HG02763 (cell line): ENCODE data around the gene CRAT.

Experiments
- ATAC-seq: cut with Tn5 transposase; IDR thresholded peaks from one replicate; pipeline ENCODE4 v1.9.1; 2021; ENCODE audit warnings: mild to moderate bottlenecking, moderate library complexity; ENCODE audit not compliant: unreplicated experiment

CRAT gene

DNA sequence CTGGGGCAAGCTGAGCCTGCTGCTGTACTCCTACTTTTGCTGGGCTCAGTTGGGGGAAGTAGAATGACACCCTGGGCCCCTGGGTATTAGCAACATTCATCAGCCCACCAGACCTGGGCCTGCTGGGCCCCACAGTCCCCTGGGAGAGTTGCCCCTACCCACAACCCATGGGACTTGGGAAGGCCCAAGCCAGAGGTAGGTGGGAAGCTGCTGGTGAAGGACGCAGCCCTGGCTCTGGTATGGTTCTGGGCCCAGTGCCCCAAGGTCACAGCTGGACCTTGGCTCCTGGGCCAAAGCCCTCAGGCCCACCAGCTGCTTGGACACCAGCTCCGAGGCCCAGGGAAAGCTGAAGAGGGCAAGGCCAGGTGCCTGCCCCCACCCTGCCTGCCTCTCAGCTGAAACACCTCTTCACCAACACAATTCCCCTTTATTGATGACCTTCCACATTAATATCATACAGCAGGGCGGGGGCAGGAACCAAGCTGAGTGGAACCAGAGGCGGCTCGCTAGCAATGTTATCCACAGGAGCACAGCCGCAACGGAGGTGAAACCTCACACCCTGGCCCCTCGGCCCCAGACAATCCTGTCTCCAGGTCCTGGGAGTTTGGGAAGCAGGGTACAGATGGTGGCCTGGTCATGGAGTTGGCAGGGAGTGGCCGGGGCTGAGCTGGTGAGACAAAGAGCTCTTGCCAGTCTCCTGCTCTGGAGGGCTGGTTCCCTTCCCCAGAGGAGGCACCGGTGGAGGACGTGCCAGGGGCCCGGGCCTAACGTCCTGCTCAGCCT is 16.0 kb downstream of the CRAT start:
- ATAC-seq: no peak

DNA sequence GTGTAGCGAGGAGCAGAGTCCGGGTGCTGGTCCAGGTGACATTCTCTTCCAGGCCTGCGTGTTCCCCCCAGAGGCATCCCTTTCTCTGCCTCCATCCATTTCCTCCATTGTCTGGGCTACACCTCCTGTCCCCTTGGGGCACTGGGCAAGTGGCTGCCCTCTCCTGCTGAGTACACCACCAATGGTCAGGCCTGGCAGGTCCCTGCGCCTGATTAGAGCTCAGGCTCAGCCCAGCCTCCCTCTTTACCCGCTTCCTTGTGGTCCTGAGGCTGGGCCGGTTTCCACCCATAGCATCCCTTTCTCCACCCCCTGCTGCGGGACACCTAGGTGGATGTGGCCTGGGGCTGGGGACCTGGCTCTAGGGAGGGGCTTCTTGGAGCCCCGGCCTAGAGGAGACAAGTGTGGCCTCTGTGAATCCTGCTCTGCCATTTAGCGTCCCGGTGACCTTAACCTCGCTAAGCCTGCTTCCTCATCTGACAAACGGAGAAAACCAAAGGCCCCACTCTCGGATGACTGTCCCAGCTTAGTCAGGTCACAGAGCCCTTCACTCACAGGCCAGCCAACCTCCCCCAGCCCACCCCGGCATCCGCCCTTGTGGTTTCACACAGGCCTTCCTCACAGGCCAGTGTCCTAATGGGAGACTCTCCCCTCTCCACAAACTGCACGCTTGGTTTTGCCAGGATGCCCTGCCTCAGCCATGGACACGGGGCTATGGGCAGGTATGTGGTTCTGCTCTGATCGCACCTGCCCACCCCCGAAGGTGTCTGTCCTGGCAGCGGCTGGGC is 16.8 kb downstream of the CRAT start:
- ATAC-seq: no peak

DNA sequence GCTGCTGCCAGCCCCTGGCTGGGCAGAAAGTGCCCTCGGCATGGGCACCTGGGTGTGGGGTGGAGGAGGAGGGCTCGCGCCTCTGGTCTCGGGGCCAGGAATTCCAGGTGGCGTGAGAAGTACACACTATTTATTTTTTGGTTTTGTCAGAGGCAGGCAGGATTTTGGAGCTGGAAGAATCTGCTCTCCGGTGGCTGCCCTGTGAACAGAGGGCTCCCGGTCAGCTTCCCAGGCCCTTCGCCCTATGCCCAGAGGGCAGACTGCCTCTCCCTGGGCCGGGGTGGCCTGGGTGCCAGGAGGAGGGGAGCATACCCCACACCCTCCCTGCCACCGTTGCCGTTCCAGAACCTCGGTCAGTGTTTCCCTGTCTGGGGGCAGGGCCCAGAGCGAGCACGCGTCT is 21.3 kb downstream of the CRAT start:
- no peak for ATAC-seq

DNA sequence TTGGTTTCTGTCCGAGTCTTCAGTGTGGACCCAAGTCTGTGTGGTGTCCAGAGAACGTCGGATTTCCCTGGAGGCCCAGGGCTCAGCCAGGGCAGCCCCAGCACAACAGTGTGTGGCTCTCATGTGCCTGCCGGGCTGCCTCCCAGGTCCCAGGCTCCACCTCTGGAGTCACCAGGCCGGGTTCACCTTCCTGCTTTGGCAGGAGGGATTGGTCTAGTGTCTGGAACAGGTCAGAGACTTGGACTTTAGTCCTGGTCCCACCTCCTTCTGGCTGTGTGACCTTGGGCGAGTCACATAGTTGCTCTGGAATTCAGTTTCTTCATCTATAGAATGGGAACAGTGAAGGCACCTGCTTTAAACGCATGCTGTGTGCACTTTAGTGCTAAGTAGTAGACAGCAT is 26.5 kb downstream of the CRAT start:
- no peak for ATAC-seq

DNA sequence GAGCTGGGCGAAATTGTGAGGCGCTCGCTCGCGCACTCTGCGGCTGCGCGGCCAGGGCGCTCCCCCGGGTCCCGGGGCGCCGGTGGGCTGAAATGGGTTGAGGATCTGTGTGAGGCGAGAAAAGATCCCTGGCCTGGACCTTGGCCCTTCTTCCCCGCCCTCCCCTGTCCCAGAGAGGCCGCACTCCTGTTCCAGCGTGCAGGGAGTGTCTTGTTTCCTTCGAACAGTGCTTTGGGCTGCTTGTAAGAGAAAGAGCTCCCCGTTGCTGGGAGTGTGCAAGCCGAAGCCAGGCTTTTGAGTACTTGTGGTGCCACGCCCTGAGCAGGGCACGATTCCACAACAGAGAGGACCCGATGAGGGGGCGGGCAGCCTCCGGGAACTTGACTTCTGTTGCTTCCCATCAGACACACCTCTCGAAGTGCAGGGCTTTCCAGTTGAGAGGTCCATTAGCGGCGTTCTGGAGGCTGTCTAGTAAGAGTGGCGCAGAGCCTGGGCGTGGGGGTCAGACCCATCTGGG is 29.1 kb downstream of the CRAT start:
- ATAC-seq: no peak

DNA sequence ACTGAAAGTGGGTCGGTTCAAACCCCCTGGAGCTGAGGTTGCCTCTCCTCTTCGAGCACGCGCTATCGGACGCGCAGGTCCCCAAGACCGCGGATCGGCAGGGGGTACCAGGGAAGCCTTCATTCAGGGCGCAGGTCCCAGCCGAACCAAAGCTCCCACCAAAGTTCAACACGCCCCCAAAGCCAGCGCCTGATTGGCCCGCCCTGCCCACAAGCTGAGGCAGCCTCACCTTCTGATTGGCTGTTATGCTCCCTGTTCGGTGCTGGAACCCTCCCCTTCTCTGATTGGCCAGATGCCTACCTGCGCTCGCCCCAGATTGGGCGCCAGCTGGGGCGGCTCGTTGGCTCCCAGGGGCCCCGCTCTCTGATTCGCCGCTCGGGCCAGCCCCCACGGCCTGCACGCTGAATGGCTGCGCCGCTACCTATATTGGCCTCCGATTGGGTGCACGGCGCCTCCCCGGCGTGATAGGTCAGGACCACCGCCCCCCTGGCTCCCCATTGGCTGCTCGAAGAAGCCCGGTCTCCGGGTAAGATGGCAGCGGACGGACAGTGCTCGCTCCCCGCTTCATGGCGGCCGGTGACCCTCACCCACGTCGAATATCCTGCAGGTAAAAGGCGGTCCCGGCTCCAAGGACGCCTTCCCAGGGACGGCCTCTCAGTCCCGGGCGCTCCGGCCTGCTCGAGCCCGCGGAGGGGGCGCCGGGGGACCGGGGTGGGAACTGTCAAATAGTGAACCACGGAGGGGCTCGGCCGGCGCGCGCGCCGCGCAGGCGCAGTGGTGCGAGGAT is 29.8 kb downstream of the CRAT start, which contains the start of gene DOLPP1:
Gene DOLPP1, plus strand, starts transcription at position 511 of the 787 bp plus-strand sequence. Its CDS starts 21 bp downstream, at position 532.
- ATAC-seq: peak; percentile 95

GRCh38 chr9:129080298-129080600 is 30.3 kb downstream of the CRAT start:
- ATAC-seq: no peak

GRCh38 chr9:129079829-129080228 is 30.8 kb downstream of the CRAT start:
- no peak for ATAC-seq

DNA sequence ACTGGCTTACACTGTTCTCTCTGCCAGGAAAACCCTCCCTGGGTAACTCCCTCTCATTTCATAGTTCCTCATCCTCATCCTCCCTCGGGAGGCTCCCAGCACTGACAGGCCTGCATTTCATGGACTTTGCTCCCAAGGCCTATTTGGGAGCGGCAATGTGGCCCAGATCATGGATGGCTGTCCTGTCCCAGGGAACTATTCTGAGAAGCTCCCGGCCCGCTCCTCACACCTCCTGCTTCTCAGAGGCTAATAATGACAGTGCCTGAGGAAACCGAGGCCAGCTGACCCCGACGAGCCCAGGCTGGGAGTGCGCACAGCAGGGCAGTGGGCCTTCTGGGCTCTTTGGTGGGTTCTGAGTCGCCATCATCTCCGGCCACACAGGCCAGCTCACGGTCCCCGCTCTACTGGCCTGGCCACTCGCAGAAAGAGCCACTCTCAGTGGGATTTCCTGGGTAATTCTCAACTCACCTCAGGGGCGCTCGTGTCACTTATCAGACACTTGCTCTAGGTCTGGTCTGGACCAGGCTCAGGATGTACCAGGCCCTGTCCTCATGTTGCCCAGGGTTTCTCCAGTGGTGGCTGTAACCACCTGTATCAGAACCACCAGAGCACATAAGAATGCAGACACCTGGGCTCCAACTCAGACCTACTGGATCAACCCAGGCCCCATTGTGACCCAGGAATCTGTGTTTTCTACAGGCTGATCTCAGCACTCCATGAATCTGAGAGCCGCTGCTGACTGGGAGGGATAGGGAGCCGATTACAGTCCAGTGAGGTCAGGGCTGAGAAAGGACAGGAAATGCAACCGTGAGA is 31.7 kb downstream of the CRAT start:
- no peak for ATAC-seq

- ATAC-seq: no peak
Observed at GRCh38 chr9:129077236-129077635, 33.4 kb downstream of the CRAT start.

DNA sequence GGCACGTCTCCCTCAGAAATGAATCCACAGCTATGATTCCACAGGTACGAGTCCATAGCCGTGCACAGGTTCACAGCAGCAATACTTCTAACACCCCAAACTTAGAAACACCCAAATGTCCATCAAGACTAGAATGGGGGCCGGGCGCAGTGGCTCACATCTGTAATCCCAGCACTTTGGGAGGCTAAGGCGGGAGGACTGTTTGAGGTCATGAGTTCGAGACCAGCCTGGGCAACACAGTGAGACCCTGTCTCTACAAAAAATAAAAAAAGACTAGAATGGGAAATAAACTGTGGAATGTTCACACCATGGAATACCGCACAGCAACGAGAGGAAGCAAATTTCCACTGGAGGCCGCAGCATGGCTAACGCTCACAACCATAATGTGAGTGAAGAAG is 34.0 kb downstream of the CRAT start:
- ATAC-seq: no peak

DNA sequence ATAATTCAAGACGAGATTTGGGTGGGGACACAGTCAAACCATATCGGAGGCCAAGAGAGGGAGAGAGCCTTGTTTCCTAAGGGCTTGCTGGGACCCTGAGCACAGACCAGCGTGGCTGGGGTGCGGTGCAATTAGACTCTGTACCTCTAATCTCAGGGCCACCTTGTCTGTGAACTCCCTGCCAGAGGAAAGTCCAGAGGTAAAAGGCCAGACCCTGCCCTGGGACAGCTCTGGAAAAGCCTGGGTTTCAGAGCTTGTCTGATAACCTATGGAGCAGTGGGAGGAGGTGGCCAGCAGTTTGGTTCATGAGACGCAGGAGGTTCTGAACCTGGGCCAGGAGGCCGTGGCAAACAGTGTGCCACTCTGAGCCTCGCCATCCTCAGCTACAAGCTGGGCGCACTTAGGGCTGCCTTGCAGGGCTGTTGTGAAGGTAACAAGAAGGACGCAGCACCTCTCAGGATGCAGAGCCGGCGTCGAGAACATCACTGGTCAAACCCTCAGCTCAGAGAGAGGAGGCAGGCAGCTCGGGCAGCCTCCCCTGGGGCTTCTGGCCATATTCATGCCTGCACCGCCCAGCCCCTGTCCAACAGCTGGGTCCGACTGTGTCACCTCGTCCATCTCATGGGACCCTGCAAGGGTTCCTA is 34.5 kb downstream of the CRAT start:
- no peak for ATAC-seq

DNA sequence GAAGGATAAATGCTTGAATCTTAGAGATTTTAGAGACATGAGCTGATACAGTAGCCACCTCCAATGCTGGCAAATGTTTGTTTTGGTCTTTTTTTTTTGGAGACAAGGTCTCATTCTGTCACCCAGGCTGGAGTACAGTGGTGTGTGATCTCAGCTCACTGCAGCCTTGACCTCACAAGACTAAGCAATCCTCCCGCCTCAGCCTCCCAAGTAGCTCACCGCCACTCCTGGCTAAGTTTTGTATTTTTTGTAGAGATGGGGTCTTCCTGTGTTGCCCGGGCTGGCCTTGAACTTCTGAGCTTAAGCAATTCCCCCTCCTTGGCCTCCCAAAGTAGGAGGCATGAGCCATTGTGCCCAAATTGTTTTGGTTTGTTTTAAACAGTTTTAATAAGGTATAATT is 36.5 kb downstream of the CRAT start:
- no peak for ATAC-seq

DNA sequence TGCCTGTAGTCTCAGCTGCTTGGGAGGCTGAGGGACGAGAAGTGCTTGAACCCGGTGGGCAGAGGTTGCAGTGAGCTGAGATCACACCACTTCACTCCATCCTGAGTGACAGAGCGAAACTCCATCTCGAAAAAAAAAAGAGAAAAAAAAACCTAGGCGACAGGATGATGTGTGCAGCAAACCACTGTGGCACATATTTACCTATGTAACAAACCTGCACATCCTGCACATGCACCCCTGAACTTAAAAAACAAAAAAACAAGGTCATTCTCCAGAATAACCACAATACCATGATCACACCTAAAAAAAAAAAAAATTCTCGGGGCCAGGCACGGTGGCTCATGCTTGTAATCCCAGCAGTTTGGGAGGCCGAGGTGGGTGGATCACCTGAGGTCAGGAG is 37.2 kb downstream of the CRAT start:
- no peak for ATAC-seq

DNA sequence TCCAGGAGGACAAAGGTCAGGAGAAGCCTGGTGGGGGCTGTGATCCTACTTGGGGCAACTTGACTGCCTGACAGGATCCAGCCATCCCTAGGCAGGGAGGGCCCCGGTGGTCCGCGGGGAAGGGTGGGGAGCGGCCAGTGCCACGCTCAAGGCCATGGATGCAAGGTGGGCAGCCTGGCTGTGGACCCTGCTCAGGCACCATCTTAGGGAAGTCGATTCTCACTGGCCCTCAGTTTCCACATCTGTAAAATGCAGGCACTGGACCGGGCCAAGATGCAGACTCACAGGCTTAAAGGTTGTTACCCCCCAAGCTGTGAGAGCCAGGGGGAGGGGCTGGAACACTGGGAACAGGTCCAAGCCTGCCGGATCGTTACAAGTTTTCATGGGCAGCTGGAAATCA is 38.4 kb downstream of the CRAT start:
- ATAC-seq: no peak

DNA sequence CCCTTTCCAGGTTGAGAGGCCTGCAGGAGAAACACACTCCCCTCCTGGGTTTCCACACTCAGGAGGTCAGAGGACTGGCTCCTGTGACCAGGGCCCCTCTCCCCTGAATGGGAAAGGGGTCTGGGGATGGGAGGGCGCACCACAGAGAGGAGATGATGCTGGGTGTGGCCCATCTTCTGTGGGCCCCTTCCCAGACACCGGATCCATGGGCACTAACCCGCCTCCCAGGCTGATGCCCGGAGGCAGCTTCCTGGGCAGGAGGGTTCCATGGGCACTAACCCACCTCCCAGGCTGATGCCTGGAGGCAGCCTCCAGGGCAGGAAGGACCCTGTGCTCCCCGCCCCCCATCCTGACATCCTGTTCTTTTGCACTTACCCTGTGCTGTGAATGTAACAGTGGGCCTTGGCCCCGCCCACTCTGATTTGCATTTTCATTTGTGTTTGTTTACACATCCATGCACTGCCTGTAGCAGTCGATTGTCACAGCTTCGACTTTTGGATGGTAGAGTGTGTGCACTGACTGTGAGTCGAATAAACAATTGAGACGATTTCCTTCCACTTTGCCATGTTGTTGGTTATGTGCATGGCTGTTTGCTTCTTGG is 39.0 kb downstream of the CRAT start:
- ATAC-seq: no peak

GRCh38 chr9:129070696-129071525 is 39.7 kb downstream of the CRAT start:
- ATAC-seq: no peak

GRCh38 chr9:129069862-129070641 is 40.5 kb downstream of the CRAT start:
- ATAC-seq: no peak
